T-cell (primary cell): Measurements from ENCODE around the gene GTF3C1. TPM values are rescaled to one million over a fixed set of nuclear protein-coding genes. Genes with fewer than 3 reads are reported as not detected.
A peak's percentile ranks its signal among the peaks of the same experiment; 100 is the strongest.

Experiments
- ATAC-seq, 4 experiments: fragments of 200-7000 bp in 3 of 4; fragments of 150-1000 bp in 1 of 4; cut with Tn5 transposase; replicated peaks in 1 of 4; 1 replicate in 3 of 4; 2 replicates in 1 of 4; pipeline ENCODE4 v1.10.0; 2021; ENCODE audit warnings: moderate library complexity in 3 of 4, mild to moderate bottlenecking in 2 of 4, moderate number of reproducible peaks in 1 of 4
- CTCF ChIA-PET, 2 donors: fragments of 300-600 bp; sonication (Branson Sonifier 250); formaldehyde crosslinking; loops; one replicate each; lab custom pipeline; 2022; ENCODE audit warnings: antibody characterized with exemption in 2 of 2; lab: Charles Lee
- POLR2A ChIA-PET, 2 donors: fragments of 300-600 bp; sonication (Branson Sonifier 250); formaldehyde crosslinking; loops; one replicate each; lab custom pipeline; 2022; ENCODE audit warnings: antibody characterized with exemption in 2 of 2; lab: Charles Lee
- DNase-seq, 35 experiments: peaks; one replicate each; pipeline versions ENCODE4 v3.0.0 to v3.0.0-alpha.2; 2013 to 2023
- H3K27ac ChIP-seq: one replicate; pipeline ENCODE4 v1.5.1; 2013; ENCODE audit warnings: low read length
- H3K27me3 ChIP-seq, 2 experiments: replicated peaks in 1 of 2; 1 replicate in 1 of 2; 2 replicates in 1 of 2; pipeline versions ENCODE4 v1.6.1 to v1.7.0; 2013; ENCODE audit warnings: low read length in 1 of 2, mixed read lengths in 1 of 2; ENCODE audit not compliant: control insufficient read depth in 2 of 2, insufficient read depth in 2 of 2; ENCODE audit errors: extremely low read depth in 1 of 2
- H3K36me3 ChIP-seq, 2 donors: 1 replicate in 1 of 2; 2 replicates in 1 of 2; pipeline versions ENCODE4 v1.6.1 to v1.7.0; 2013; ENCODE audit warnings: low read length in 1 of 2; ENCODE audit not compliant: control insufficient read depth in 2 of 2, insufficient read depth in 1 of 2; ENCODE audit errors: extremely low read depth in 1 of 2
- H3K4me1 ChIP-seq, 2 experiments: 1 replicate in 1 of 2; 2 replicates in 1 of 2; pipeline versions ENCODE4 v1.6.1 to v1.7.0; 2013; ENCODE audit warnings: low read length in 2 of 2, mixed read lengths in 1 of 2; ENCODE audit not compliant: insufficient read depth in 2 of 2, control insufficient read depth in 1 of 2; ENCODE audit errors: extremely low read depth in 1 of 2
- H3K4me3 ChIP-seq, 2 donors: 1 replicate in 1 of 2; 2 replicates in 1 of 2; pipeline versions ENCODE4 v1.5.1 to v1.7.0; 2013; ENCODE audit warnings: mild to moderate bottlenecking in 2 of 2, low read length in 1 of 2, moderate library complexity in 1 of 2; ENCODE audit not compliant: control insufficient read depth in 1 of 2; ENCODE audit errors: extremely low read depth in 1 of 2
- H3K9me3 ChIP-seq: 2 replicates; pipeline ENCODE4 v1.7.0; 2013
- H3K27ac Mint-ChIP-seq, 2 donors: one replicate each; pipeline ENCODE4 v1.8.0; 2020 to 2021; ENCODE audit warnings: mild to moderate bottlenecking in 2 of 2, mixed read lengths in 2 of 2
- H3K27me3 Mint-ChIP-seq, 2 donors: one replicate each; pipeline ENCODE4 v1.8.0; 2021 to 2022; ENCODE audit warnings: mixed read lengths in 2 of 2
- H3K36me3 Mint-ChIP-seq: one replicate; pipeline ENCODE4 v1.8.0; 2021; ENCODE audit warnings: mixed read lengths
- H3K4me1 Mint-ChIP-seq, 3 donors: one replicate each; pipeline ENCODE4 v1.8.0; 2020 to 2022; ENCODE audit warnings: mixed read lengths in 3 of 3, mild to moderate bottlenecking in 1 of 3
- H3K4me3 Mint-ChIP-seq, 3 donors: one replicate each; pipeline ENCODE4 v1.8.0; 2020 to 2022; ENCODE audit warnings: mild to moderate bottlenecking in 3 of 3, mixed read lengths in 3 of 3, moderate library complexity in 3 of 3
- H3K9me3 Mint-ChIP-seq, 3 donors: one replicate each; pipeline ENCODE4 v1.8.0; 2020 to 2022; ENCODE audit warnings: mixed read lengths in 3 of 3
- WGBS: methylation state at CpG from one replicate; pipeline ENCODE4 v1.1.5; 2013; ENCODE audit warnings: missing lambda C conversion rate; ENCODE audit not compliant: insufficient coverage; 5-methylcytosine and 5-hydroxymethylcytosine counted together
- total RNA-seq, 35 experiments: library from RNA in 6 of 35; stranded (reverse) in 6 of 35; fragments of 120-200 nt in 1 of 35; gene quantifications; one replicate each; pipeline versions ENCODE4 v1.2.1 to v1.2.4 and lab custom pipeline; 2013 to 2026

Gene GTF3C1
- total RNA-seq, 5 donors from 2014 or later (not counting 1 experiment from before 2014, with no cell fraction given) = 60.3 to 72.8 (median 61.4) TPM

DNA sequence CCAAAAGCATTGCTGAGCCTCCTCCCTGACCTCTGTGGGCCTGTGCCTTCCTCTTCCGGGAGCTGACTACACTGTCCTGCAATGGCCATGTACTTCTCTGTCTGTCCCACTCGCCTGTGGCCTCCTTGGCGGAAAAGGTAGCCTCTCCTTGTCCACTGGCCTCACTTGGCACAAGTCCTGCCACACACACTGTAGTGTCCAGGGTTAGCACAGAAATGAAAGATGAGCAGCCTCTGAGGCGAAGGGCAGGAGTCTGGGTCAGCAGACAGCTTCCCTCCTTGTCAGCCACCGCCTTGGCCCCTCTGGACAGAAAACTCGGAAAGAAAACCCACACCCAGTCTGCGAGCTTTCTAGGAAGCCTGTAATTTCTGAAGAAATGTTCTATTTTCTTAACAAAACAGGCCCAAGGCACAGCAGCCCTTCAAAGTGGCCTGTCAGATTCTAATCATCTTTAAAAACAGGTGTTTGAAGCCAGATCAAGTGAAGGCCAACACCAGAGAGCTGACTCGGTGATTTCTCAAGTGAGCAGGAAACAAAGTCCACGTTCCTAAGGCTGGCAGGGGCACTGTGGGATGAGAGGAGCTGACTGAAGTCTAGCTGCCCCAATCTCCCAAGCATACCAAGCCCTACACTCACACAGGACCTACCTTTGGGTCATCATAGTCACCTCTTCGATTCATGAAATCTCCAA, 67.2 kb downstream of the GTF3C1 start:
- Histone ChIP-seq H3K36me3 (peaks cover 9 to 89% of the 10 kb centered on the region in 2 donors), H3K9me3 (no peaks in the 10 kb centered on the region), H3K27ac (no peak overlapping the region), H3K4me1 (no peaks in the 10 kb centered on the region), H3K27me3 (no peaks in the 10 kb centered on the region), H3K4me3 (no peak overlapping the region)
- ATAC-seq = no peak
- Mint-ChIP-seq H3K9me3 (no peaks in the 10 kb centered on the region), H3K27ac (peak overlapping the region; percentile 19 to 65), H3K36me3 (peaks cover 77% of the 10 kb centered on the region), H3K4me3 (no peak overlapping the region), H3K4me1 (peaks cover 0 to 4% (median 2%) of the 10 kb centered on the region in 3 donors), H3K27me3 (no peaks in the 10 kb centered on the region)
- ChIA-PET POLR2A (no interaction called here), CTCF (no interaction called here)
- WGBS = 95% methylated on average over 7 of the region's 10 CpGs
- no peak for DNase-seq

DNA sequence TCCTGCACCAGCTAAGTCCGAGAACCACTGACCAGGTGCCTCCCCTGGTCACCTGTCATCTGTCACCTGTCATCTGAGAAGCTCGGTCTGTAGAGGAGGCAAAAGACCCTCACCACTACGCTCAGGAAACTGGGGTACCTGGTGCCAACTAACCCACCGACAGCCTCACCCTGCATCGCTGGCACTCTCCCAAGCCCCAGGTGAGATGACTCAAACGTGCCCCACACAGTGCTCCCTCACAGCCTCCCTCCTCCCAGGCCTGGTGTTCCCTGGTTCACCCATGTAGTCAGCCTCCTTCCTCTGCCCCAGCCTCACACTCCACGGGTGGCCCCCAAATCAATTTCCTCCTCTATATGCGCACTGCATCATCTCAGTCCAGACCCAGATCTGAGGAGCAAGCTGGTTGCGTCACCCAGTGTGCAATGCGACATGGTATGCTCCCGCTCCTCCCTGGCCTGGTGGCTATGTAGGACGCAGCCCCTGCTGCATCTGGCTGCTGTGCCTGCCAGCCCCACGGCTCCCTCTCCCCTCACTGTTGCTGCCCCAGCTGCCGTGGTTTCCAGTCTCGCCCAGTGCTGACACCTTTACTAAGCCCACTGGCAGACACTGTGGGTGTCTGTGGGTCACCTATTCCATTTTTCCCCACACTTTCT, 68.3 kb downstream of the GTF3C1 start:
- ChIA-PET CTCF (interaction anchor here in 1 of 2 donors (0.6 kb wide), 1 partner anchor 209 kb away, joined by 3 read pairs; no protein-coding TSS in a partner anchor), POLR2A (no interaction called here)
- DNase-seq = no peak
- H3K36me3 ChIP-seq = peaks cover 12 to 87% of the 10 kb centered on the region in 2 donors
- no peak overlapping the region for H3K27ac ChIP-seq
- Mint-ChIP-seq H3K36me3 (peaks cover 74% of the 10 kb centered on the region), H3K27ac (peak overlapping the region in 1 of 2 donors; percentile 11), H3K9me3 (no peaks in the 10 kb centered on the region), H3K27me3 (no peaks in the 10 kb centered on the region), H3K4me3 (no peak overlapping the region), H3K4me1 (peaks cover 0 to 4% (median 1%) of the 10 kb centered on the region in 3 donors)
- no peaks in the 10 kb centered on the region for H3K27me3 ChIP-seq
- no peaks in the 10 kb centered on the region for H3K4me1 ChIP-seq
- no peaks in the 10 kb centered on the region for H3K9me3 ChIP-seq
- ATAC-seq = no peak
- H3K4me3 ChIP-seq = no peak overlapping the region
- 91% methylated on average over 14 of the region's 15 CpGs for WGBS

DNA sequence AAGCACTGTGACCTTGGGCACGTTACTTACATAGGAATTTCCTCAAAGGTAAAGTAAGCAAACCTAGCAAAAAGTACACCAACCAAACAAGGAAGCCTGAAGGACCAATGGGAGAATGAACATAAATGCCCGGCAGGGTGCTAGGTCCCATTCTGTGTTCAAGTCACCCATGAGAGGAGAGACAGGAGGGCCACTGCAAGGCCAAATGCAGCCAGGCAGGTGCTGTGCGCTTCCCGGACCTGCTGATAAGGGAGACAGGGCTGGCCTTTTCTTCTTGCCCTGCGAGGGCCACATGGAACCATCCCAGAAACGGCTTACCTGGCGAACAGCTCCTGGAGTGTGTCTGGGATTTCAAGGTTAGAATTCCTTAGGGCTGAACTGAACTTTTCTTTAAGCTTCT, 69.0 kb downstream of the GTF3C1 start:
- no peak overlapping the region for H3K4me3 Mint-ChIP-seq
- H3K27ac ChIP-seq = no peak overlapping the region
- POLR2A ChIA-PET = no interaction called here
- H3K4me1 Mint-ChIP-seq = peaks cover 0 to 4% (median 0%) of the 10 kb centered on the region in 3 donors
- no peaks in the 10 kb centered on the region for H3K9me3 ChIP-seq
- H3K9me3 Mint-ChIP-seq = no peaks in the 10 kb centered on the region
- ATAC-seq (no peak), DNase-seq (no peak)
- WGBS = 97% methylated on average over 3 of the region's 7 CpGs
- no peak overlapping the region for H3K4me3 ChIP-seq
- no peak overlapping the region for H3K27ac Mint-ChIP-seq
- H3K4me1 ChIP-seq = no peaks in the 10 kb centered on the region
- CTCF ChIA-PET = no interaction called here
- no peaks in the 10 kb centered on the region for H3K27me3 ChIP-seq
- no peaks in the 10 kb centered on the region for H3K27me3 Mint-ChIP-seq
- H3K36me3 ChIP-seq = peaks cover 12 to 87% of the 10 kb centered on the region in 2 donors
- H3K36me3 Mint-ChIP-seq = peaks cover 76% of the 10 kb centered on the region

DNA sequence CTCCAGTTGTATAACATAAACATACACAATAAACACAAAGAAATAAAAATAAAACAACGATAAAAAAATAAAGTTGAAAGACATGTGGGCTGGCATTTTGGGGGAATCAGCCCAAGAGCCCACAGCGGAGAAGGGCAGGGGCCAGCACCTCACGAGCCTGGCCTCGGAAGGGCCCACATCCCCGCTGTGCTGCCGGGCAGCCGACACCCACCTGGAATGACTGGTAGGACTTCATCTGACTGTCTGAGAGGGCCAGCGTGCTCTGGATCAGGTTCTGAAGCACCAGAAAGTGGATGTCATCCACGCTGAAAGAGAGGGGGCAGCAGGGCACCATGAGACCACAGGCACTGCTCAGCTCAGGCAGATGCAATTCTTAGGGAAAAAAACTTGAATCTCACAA, 73.5 kb downstream of the GTF3C1 start:
- Histone ChIP-seq H3K36me3 (peaks cover 26 to 79% of the 10 kb centered on the region in 2 donors), H3K4me3 (no peak overlapping the region), H3K27ac (no peak overlapping the region), H3K27me3 (no peaks in the 10 kb centered on the region), H3K4me1 (no peaks in the 10 kb centered on the region), H3K9me3 (no peaks in the 10 kb centered on the region)
- ChIA-PET POLR2A (no interaction called here), CTCF (no interaction called here)
- ATAC-seq (no peak), DNase-seq (no peak)
- H3K4me1 Mint-ChIP-seq = no peaks in the 10 kb centered on the region
- no peak overlapping the region for H3K27ac Mint-ChIP-seq
- H3K9me3 Mint-ChIP-seq = no peaks in the 10 kb centered on the region
- no peak overlapping the region for H3K4me3 Mint-ChIP-seq
- no peaks in the 10 kb centered on the region for H3K27me3 Mint-ChIP-seq
- H3K36me3 Mint-ChIP-seq = peaks cover 70% of the 10 kb centered on the region
- WGBS = 98% methylated on average over 7 of the region's 9 CpGs

DNA sequence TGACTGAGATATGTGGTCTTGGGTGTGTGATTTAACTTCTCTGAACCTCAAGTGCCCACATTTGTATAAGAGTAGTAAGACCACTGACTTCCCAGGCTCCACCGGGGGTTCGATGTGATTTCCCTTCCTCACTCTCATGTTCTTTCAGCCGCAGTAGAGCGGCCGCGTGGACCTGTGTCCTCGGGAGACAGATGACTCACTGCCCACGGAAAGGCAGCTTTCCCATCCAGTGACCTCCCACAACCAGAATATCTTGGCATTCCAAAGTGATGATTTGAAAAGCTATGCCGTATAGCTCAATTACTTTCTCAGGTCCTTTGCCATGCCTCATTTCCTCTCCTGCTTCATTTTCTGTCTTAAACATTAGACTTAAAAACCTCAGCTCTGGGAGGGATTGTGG, 74.2 kb downstream of the GTF3C1 start:
- ChIA-PET POLR2A (no interaction called here), CTCF (no interaction called here)
- H3K36me3 Mint-ChIP-seq = peaks cover 70% of the 10 kb centered on the region
- Histone ChIP-seq H3K27ac (no peak overlapping the region), H3K9me3 (no peaks in the 10 kb centered on the region), H3K4me1 (no peaks in the 10 kb centered on the region), H3K36me3 (peaks cover 33 to 79% of the 10 kb centered on the region in 2 donors), H3K27me3 (no peaks in the 10 kb centered on the region), H3K4me3 (no peak overlapping the region)
- H3K27me3 Mint-ChIP-seq = no peaks in the 10 kb centered on the region
- H3K4me3 Mint-ChIP-seq = no peak overlapping the region
- WGBS = 97% methylated on average over 6 of the region's 9 CpGs
- no peak for ATAC-seq
- no peak for DNase-seq
- H3K9me3 Mint-ChIP-seq = no peaks in the 10 kb centered on the region
- no peak overlapping the region for H3K27ac Mint-ChIP-seq
- H3K4me1 Mint-ChIP-seq = no peaks in the 10 kb centered on the region

DNA sequence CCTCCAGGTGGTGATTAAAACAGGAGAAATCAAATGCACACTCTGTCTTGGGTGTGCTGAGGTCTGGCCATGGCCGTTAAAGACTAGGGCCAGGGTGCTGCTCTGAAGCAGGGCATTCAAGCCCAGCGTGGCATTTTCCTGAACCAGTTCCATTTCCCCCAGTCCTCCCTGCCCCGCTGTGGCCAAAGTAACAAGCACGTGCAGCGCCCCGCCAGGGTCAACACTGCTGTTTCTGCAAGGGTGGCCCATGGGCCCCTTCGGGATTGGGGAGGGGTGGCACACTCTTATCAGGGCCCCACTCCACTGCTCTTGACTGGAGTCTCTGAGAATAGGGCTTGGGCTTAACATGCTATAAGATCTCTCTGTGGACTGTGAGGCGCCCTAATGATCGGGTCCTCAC, 74.8 kb downstream of the GTF3C1 start:
- H3K9me3 ChIP-seq = no peaks in the 10 kb centered on the region
- no peaks in the 10 kb centered on the region for H3K27me3 ChIP-seq
- Mint-ChIP-seq H3K27me3 (no peaks in the 10 kb centered on the region), H3K4me1 (no peaks in the 10 kb centered on the region), H3K4me3 (no peak overlapping the region), H3K27ac (no peak overlapping the region), H3K36me3 (peaks cover 71% of the 10 kb centered on the region), H3K9me3 (no peaks in the 10 kb centered on the region)
- 97% methylated on average over 7 of the region's 9 CpGs for WGBS
- DNase-seq (no peak), ATAC-seq (no peak)
- CTCF ChIA-PET = no interaction called here
- POLR2A ChIA-PET = no interaction called here
- no peak overlapping the region for H3K27ac ChIP-seq
- H3K36me3 ChIP-seq = peaks cover 31 to 81% of the 10 kb centered on the region in 2 donors
- no peaks in the 10 kb centered on the region for H3K4me1 ChIP-seq
- H3K4me3 ChIP-seq = no peak overlapping the region
